GM19452 (cell line): ENCODE measurements around the gene PSMD13.

ENCODE experiments used
- ATAC-seq: cut with Tn5 transposase; IDR thresholded peaks from one replicate; pipeline ENCODE4 v1.9.1; 2021; ENCODE audit not compliant: unreplicated experiment

The PSMD13 gene

DNA sequence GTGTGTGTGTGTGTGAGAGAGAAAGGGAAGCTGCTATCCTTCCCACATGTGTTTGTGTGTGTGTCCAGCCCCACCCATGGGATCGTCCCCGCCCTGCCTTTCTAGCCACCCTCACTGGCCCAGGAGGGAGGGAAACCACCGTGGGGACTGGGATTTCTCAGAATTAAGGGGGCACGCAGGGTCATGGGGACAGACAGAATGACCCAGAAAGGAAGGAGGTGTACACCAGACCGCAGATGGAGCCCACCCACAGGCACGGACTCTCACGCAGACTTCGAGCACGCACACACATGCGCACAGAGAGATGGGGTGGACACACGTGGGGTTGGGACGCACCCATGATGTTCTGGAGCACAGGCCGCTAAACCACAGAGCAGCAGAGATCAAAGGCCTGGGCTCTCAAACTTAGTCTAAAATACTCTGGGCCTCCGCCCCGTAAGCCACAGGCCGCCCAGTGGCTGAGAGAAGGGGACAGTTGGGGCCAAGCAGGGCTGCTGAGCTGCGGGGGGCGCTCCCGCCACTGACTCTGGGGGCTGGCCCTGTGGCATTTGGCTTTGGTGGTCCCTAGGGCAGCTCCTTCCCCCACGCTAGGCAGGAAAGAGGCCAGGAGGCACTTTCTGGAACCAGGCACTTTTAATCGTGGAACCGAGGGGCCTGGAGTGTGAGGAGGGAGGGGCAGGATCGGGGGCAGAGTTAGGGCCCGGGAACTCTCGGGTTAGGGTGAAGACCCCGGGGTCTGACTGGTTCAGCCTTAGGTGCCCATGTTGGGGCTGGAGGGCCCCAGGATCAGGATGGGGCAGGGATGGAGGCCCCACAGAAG, 61.0 kb downstream of the PSMD13 start:
- ATAC-seq = no peak

DNA sequence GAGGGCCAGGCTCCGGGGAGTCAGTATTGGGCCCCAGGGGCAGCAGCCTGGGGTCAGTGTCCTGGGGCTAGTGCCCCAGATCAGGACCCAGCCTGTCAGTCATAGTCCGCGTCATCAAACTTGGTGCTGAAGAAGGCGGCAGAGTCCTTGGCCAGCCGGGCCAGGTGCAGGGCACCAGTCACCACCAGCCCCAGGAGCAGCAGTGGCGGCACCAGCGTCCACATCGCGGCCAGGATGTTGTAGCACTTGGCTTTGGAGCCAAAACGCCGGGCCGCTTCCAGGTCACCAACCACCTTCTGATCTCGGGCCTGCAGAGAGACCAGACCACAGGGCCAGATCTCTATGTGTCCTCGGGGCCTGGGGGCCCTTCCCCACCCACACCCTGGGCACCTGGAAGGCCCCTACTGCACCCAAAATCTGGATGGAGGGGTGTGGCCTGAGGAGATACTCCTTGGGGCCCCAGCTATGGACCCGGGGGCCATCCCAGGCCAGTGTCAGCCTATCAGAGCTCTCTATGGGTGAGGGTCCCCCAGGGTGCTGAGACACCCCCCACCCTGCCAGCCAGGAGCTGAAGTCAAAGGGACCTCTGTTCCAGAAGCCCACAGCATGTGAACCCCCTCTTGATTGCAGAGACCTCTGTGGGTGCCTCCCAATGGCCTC, 61.8 kb downstream of the PSMD13 start:
- ATAC-seq = no peak

DNA sequence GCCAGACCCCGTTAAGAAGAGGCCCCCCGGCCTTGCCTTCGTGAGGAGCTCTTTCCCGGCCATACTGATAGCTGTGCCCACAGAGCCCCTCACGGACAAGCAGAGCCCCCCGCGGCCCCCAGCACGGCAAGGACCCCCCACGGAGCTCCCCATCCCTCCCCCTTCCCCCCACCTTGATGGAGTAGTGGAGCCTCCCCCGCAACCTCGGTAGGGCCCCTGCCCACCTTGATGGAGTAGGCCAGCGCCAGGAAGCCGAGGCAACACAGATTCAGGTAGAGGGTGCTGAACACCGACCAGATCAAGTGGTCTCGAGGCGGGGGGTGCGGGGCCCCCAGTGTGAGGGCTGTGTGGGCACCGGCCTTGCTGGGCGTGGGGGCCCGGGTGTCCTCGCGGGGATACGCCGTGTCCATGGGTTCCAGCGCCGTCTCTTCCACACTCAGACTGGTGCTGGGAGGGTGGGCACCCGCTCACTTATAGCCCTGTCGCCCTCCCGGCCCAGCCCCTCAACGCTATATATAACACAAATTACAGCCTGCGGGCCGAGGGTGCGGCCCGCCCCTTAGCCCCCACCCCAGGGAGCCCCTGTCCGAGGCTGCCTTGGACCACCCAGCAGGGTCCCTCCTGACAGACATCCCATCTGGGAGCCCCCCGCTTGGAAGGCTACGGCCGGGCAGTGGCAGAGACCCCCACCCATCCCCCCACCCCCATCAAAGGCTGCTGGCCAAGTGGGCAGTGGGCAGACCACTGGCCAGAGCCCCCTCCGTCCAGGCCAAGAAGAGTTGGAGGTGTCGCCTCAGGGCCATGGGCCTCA, 62.5 kb downstream of the PSMD13 start, which contains the start of gene IFITM5:
IFITM5 (minus strand) TSS at position 446 of the 811 bp plus-strand sequence; CDS start at position 410, 36 bp downstream.
- ATAC-seq = no peak

GRCh38 chr11:299951-300735, 63.4 kb downstream of the PSMD13 start:
- ATAC-seq = no peak
